ENCODE measurements around the gene SAMHD1.

DNA sequence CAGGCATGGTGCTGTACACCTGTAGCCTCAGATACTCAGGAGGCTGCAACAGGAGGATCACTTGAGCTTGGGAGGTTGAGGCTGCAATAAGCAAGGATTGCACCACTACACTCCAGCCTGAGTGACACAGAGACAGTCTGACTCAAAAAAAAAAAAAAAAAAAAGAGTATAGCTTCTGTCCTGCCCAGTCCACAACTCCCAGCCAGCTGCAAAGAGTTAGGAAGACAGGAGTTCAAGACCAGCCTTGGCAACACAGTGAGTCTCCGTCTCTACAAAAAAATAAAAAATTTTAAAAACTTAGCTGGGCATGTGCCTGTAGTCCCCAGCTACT lies 103.8 kb downstream of the SAMHD1 start:
- TF ChIP-seq, protein P1, sequence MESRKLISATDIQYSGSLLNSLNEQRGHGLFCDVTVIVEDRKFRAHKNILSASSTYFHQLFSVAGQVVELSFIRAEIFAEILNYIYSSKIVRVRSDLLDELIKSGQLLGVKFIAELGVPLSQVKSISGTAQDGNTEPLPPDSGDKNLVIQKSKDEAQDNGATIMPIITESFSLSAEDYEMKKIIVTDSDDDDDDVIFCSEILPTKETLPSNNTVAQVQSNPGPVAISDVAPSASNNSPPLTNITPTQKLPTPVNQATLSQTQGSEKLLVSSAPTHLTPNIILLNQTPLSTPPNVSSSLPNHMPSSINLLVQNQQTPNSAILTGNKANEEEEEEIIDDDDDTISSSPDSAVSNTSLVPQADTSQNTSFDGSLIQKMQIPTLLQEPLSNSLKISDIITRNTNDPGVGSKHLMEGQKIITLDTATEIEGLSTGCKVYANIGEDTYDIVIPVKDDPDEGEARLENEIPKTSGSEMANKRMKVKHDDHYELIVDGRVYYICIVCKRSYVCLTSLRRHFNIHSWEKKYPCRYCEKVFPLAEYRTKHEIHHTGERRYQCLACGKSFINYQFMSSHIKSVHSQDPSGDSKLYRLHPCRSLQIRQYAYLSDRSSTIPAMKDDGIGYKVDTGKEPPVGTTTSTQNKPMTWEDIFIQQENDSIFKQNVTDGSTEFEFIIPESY (IDR thresholded peaks at IDR 0.05; ENCODE audit: borderline replicate concordance, low read depth), result no peak
- TF ChIP-seq JUND (IDR thresholded peaks at IDR 0.05) (no peak), RXRA (IDR thresholded peaks at IDR 0.05; ENCODE audit: borderline replicate concordance, low read depth) (no peak), EZH2phosphoT487 (IDR thresholded peaks at IDR 0.05; ENCODE audit: borderline replicate concordance, low read depth) (no peak), EP300 (IDR thresholded peaks at IDR 0.05; ENCODE audit: borderline replicate concordance in 1 of 2, low read depth in 1 of 2, low read length in 1 of 2) (no peak), CHD2 (IDR thresholded peaks at IDR 0.05; ENCODE audit: low read length, partially characterized antibody) (no peak), GABPA (IDR thresholded peaks at IDR 0.05; ENCODE audit: low read depth) (no peak), ELF1 (IDR thresholded peaks at IDR 0.05) (no peak), TAF1 (IDR thresholded peaks at IDR 0.05; ENCODE audit: borderline replicate concordance, low read depth, low read length) (no peak), POLR2AphosphoS5 (IDR thresholded peaks at IDR 0.05; ENCODE audit: low read depth, low read length) (no peak)
- TF ChIP-seq, protein P2, sequence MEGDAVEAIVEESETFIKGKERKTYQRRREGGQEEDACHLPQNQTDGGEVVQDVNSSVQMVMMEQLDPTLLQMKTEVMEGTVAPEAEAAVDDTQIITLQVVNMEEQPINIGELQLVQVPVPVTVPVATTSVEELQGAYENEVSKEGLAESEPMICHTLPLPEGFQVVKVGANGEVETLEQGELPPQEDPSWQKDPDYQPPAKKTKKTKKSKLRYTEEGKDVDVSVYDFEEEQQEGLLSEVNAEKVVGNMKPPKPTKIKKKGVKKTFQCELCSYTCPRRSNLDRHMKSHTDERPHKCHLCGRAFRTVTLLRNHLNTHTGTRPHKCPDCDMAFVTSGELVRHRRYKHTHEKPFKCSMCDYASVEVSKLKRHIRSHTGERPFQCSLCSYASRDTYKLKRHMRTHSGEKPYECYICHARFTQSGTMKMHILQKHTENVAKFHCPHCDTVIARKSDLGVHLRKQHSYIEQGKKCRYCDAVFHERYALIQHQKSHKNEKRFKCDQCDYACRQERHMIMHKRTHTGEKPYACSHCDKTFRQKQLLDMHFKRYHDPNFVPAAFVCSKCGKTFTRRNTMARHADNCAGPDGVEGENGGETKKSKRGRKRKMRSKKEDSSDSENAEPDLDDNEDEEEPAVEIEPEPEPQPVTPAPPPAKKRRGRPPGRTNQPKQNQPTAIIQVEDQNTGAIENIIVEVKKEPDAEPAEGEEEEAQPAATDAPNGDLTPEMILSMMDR (IDR thresholded peaks at IDR 0.05), result no peak
